Posterior vena cava (tissue), 2 donors: ENCODE data around the gene TSPYL1. TPM values are rescaled to one million over a fixed set of nuclear protein-coding genes. Genes with fewer than 3 reads are reported as not detected.

Experiments used
- DNase-seq: peaks from one replicate; pipeline ENCODE4 v3.0.0-alpha.2; 2020; ENCODE audit warnings: low spot score
- intact Hi-C, 2 donors: fragments of 100-400 bp; cut with DNase I; formaldehyde crosslinking; loops; one replicate each; pipeline versions ENCODE4 v1.14.1 to v1.14.2; 2022 to 2023
- total RNA-seq, 2 donors: library from RNA; stranded (reverse); fragmentation: NEBNext Ultra II Directional; extraction: Animal tissue kit (Norgen Biotek cat#: 25700); gene quantifications; one replicate each; pipeline ENCODE4 v1.2.1, GENCODE V29; 2021
- donor health status: DM: yes; HTN: yes; CAD: no.
- donor health status: DM: yes; HTN: yes; CAD: no.

TSPYL1 gene
- total RNA-seq, 2 donors from 2014 or later, result 67.7 to 80.3 TPM

- intact Hi-C loops, result no loop called here
- no peak for DNase-seq
Observed at GRCh38 chr6:116268589-116269293, 11.0 kb downstream of the TSPYL1 start.

DNA sequence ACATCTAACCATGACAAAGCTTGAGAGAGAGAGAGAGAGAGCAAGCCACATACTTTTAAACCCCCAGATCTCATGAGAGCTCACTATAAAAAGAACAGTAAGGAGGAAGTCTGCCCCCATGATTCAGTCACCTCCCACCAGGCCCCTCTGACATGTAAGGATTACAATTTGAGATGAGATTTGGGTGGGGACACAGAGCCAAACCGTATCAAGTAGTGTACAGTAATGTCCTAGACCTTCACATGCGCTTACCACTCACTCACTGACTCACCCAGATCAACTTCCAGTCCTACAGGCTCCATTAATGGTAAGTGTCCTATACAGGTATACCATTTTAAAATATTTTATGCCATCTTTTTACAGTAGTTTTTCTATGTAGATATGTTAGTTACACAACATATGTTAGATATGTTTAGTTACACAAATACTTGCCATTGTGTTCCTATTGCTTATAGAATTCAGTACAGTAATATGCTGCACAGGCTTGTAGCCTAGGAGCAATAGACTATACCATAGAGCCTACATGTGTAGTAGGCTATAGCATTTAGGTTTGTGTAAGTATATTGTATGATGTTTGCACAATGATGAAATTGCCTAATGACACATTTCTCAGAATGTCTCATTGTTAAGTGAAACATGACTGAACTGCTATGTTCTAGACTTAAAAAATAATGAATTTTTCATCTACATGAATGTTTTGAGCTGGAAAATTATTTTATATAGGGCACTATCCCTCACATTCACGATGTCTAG, 11.7 kb downstream of the TSPYL1 start:
- no peak for DNase-seq
- intact Hi-C loops, result no loop called here

GRCh38 chr6:116266803-116267202, 12.9 kb downstream of the TSPYL1 start:
- DNase-seq, result no peak
- intact Hi-C loops, result no loop called here

DNA sequence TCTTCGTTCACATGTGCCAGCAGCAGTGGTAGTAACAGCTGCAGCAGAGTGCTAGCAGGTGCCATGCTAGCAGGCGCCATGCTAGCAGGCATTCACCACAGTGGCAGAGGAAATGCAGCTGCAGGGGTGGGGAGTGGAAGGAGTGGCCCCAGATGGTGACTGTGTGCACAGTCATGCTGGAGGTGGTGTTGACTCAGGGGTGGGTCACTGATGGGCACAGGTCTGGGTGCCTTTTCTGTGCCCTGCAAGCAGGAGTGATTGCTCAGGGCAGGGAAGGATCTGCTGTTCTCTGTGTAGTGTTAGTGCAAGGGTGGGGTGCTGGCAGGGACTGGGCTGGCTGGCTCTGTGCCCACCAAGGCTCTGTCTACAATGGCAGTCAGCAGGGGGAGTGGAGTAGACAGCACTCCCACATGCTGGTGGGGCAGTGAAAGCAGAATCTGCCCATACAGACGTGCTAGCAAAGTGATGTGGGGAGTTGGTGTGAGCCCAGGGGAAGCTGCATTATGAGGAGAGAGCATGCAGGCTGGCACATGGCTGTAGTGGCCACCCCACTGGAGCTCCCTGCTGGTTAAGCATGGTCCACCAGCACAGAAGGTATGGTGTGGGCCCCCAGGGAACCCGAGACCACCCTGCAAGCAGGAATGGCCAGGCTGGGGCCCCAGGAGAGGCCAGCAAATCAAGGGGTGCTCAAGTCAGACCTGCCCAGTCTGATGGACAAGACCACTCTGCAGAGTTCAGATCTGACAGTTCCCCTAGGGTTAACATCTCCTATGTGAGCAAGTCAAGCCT, 14.5 kb downstream of the TSPYL1 start:
- DNase-seq, result no peak
- intact Hi-C loops, result no loop called here

- no peak for DNase-seq
- intact Hi-C loops, result no loop called here
Observed at GRCh38 chr6:116263353-116263752, 16.4 kb downstream of the TSPYL1 start.

DNA sequence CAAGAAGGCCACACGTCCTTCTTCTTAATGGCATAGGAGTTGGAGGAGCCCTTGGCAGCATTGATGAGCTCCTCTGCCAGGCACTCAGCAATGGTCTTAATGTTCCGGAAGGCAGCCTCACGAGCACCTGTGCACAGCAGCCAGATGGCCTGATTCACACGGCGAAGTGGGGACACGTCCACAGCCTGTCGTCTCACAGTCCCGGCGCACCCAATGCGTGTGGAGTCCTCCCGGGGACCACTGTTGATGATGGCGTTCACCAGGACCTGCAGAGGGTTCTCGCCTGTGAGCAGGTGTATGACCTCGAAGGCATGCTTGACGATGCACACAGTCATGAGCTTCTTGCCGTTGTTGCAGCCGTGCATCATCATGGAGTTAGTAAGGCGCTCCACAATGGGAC, 21.2 kb downstream of the TSPYL1 start:
- no peak for DNase-seq
- intact Hi-C loops, result no loop called here

- intact Hi-C loops, result no loop called here
- no peak for DNase-seq
Observed at GRCh38 chr6:116256694-116257093, 23.0 kb downstream of the TSPYL1 start.

- intact Hi-C loops, result no loop called here
- no peak for DNase-seq
Observed at GRCh38 chr6:116255246-116255800, 24.4 kb downstream of the TSPYL1 start.

DNA sequence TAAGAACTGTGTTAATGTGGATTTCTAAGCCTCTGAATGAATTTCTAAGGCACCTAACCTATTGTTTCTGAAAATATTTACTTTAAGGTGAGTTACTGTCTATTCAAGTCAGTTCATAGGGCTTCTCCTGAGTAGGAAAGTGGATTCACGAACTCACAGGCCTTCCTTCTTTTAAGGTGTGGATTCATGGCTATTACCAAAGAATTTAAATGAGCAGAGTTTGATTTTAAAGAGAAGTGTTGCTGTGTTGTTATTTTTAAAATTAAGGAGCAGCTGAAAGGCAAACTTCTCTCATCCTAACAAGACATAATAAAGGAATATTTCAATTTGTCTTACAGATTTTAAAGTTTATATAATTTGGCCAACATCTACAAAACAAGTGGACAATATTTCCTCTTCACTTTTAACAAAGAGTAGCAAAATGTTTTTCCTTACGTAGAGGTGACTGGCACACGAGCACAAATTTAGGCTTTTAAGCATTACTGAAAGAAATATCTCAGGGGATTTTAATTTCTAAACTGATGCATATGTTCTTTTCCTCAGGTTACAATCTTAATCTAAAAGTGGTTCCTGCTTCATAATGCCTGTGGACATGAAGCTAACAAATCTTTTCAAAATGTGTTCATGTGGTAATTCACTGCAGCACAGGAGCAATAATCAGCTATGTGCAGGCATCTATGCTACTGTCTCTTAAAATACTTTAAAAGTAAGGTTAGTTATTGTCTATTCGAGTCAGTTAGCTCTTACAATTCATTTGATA, 25.3 kb downstream of the TSPYL1 start:
- intact Hi-C loops, result no loop called here
- DNase-seq, result no peak

DNA sequence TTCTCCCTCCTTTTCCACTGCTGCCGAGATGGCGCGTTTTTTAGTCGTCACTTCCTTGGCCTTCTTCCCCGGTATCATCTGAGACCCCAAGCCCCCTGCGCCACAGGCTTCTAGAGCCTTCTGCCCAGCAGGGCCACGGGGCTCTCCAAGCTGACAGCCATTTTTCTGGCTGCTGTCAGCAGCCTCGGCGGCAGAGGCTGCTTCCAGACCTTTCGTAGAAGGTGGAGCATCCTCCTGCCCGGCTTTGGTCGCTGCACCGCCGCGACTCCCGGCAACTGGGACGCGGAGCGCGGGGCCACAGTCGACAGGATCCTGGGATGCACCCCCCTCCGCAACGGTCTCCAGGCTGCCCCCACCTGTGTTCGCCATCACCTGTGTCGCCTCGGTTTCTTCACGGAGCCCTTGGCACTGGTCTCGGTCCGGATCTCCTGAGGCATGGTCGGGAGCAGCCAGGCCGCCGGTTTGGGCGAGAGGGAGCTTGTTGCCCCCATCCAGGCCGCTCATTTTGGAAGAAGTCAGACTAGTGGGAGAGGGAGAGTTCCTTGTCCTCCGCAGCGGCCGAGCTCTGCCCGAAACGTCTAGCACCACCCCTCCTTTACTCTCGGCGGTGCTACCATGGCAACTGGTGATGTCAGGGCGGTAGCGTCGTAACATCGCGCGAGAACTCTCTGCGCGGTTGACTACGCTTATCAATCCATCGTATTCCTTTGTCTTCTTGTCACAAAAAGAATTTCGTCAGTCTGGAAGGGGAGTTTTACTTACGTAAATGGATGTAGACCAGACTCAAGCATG, 26.0 kb downstream of the TSPYL1 start, which contains the start of gene TSPYL4:
TSPYL4 (minus strand) TSS at position 571 of the 792 bp plus-strand sequence; CDS start at position 504, 67 bp downstream.
- DNase-seq, result peak; percentile 98
- intact Hi-C loops, result no loop called here

GRCh38 chr6:116253188-116253504, 26.6 kb downstream of the TSPYL1 start:
- intact Hi-C loops, result no loop called here
- DNase-seq, result no peak

- DNase-seq, result no peak
- intact Hi-C loops, result no loop called here
Observed at GRCh38 chr6:116251568-116252384, 28.0 kb downstream of the TSPYL1 start.

- DNase-seq, result no peak
- intact Hi-C loops, result no loop called here
Observed at GRCh38 chr6:116248577-116248976, 31.2 kb downstream of the TSPYL1 start.

DNA sequence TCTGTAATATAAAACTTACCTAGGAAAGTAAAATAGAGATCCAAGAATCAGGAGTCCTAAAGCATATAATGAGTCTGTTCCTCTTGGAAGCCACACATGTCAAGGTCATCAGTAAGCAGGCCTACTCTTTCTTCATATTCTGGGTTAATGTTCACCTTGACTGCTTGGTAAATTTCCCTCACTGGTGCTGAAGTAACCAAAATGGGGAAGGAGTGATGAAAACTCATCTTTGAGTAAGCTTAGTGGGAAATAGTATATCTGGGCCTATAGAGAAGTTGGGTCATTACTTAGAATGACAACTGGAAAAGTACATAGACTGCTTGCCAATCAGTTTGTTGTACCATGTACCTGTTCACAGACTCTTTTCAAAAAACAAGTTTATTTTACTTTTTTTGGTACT, 32.4 kb downstream of the TSPYL1 start:
- DNase-seq, result no peak
- intact Hi-C loops, result no loop called here

DNA sequence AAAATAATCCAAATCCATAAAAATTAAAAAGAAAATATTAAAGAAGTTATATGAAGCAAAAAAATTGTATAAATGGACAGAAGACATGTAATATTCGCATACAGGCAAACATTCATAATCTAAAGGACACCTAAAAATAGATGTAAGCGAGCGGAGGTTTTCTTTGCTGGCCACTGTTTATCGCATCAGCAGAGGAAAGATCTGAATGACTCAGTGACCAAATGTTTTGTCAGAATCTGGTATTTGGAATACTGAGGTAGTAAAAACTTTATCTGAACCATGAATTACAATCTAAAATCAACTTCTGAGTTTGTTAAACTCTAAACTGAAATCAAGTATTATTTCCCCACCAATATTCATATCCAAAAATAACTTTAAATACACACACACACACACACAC, 33.6 kb downstream of the TSPYL1 start:
- DNase-seq, result no peak
- intact Hi-C loops, result no loop called here

DNA sequence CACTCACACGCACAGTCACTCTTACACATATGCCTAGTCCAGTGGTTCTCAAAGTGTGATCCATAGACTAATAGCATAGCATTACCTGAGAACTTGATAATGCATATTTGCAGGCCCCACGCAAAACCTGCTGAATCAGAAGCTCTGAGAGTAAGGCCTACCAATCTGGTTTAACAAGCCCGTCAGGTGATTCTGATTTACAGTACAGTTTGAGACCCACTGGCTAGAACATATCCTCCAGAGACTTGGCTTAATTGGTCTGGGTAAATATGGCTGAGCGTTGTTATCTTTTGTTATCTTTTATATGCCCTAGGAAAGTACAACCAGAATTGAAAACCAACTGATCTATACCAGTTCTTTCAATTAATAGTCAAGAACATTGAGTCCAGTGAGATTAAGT, 35.4 kb downstream of the TSPYL1 start:
- no peak for DNase-seq
- intact Hi-C loops, result no loop called here

GRCh38 chr6:116239856-116240255, 39.9 kb downstream of the TSPYL1 start:
- no peak for DNase-seq
- intact Hi-C loops, result no loop called here

DNA sequence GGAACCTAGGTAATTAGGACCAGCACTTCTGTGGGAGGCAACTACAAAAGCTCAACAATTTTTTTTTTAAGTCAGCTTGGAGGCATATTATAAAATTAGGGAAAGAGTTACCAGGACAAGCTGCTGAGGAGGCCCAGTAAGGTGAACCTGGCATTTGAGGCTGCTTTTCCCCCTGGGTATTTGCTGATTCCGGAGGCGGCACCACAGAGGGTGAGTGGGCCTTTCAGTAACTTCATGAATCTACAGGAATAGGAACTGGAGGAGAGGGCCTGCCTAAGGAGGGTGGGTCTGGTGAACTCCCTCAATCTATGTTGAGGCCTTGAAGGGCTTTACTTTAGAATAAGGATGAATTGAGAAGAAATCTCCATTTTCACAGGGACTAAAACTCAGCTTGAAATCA, 40.5 kb downstream of the TSPYL1 start:
- DNase-seq, result no peak
- intact Hi-C loops, result no loop called here
